Activated T-cell treated with anti-CD3 and anti-CD28 coated beads, Interleukin-2, amount 50 U/mL, for 72 hours (primary cell): ENCODE results near the gene SCRN2. TPM values are rescaled to one million over a fixed set of nuclear protein-coding genes. Genes with fewer than 3 reads are reported as not detected.

Experiments
- ATAC-seq, 2 donors: fragments of 150-1000 bp; cut with Tn5 transposase; replicated peaks in 1 of 2; 2 replicates each; pipeline ENCODE4 v1.10.0; 2021; ENCODE audit warnings: moderate library complexity in 2 of 2, mild to moderate bottlenecking in 1 of 2
- DNase-seq, 2 donors: peaks; one replicate each; pipeline ENCODE4 v3.0.0; 2021 to 2022; ENCODE audit warnings: mixed read lengths in 1 of 2
- H3K27ac Mint-ChIP-seq: one replicate; pipeline ENCODE4 v1.8.0; 2022; ENCODE audit warnings: mild to moderate bottlenecking, moderate library complexity, mixed read lengths
- H3K27me3 Mint-ChIP-seq: one replicate; pipeline ENCODE4 v1.8.0; 2022; ENCODE audit warnings: low read depth, mixed read lengths
- H3K36me3 Mint-ChIP-seq, 2 donors: one replicate each; pipeline ENCODE4 v1.8.0; 2022; ENCODE audit warnings: mixed read lengths in 2 of 2, mild to moderate bottlenecking in 1 of 2; ENCODE audit not compliant: insufficient read depth in 2 of 2
- H3K4me1 Mint-ChIP-seq: one replicate; pipeline ENCODE4 v1.8.0; 2022; ENCODE audit warnings: low read depth, mixed read lengths
- H3K4me3 Mint-ChIP-seq, 2 donors: one replicate each; pipeline ENCODE4 v1.8.0; 2022; ENCODE audit warnings: mild to moderate bottlenecking in 2 of 2, mixed read lengths in 2 of 2, moderate library complexity in 2 of 2
- H3K9me3 Mint-ChIP-seq, 2 donors: one replicate each; pipeline ENCODE4 v1.8.0; 2022; ENCODE audit warnings: mixed read lengths in 2 of 2
- total RNA-seq, 2 donors: library from RNA; stranded (reverse); gene quantifications; one replicate each; pipeline ENCODE4 v1.2.3, GENCODE V29; 2022

The SCRN2 gene
- total RNA-seq, 2 donors from 2014 or later: 16.1 to 17.6 TPM

- DNase-seq (no peak), ATAC-seq (no peak)
- H3K9me3 Mint-ChIP-seq: no peaks in the 10 kb centered on the region
- no peaks in the 10 kb centered on the region for H3K27me3 Mint-ChIP-seq
- peaks cover 1 to 7% of the 10 kb centered on the region in 2 donors for H3K36me3 Mint-ChIP-seq
- no peak overlapping the region for H3K27ac Mint-ChIP-seq
- peaks cover 25% of the 10 kb centered on the region for H3K4me1 Mint-ChIP-seq
- no peak overlapping the region for H3K4me3 Mint-ChIP-seq
These were observed 22.9 kb downstream of the SCRN2 start for GRCh38 chr17:47818002-47818695.

DNA sequence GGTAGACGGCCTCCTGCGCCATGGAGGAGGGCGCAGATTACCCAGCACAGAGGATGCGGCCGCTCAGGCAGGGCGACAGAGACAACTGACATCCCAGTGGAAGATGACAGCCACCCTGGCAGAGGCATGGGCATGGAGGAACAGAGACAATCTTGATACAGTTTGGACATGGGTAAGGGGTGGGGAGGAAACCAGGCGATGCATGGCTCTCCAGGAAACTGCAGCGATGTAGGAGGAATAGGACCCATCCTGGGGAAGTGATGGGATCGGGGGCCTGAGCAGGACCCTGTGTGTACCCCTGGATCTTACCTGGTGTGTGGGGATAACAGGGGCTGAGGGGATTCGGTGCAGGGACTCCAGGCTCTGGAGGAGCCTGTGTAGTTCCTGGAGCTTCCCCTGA, 24.1 kb downstream of the SCRN2 start:
- no peak for DNase-seq
- no peak for ATAC-seq
- H3K36me3 Mint-ChIP-seq: peaks cover 0 to 7% of the 10 kb centered on the region in 2 donors
- H3K27ac Mint-ChIP-seq: no peak overlapping the region
- H3K27me3 Mint-ChIP-seq: no peaks in the 10 kb centered on the region
- H3K9me3 Mint-ChIP-seq: no peaks in the 10 kb centered on the region
- no peak overlapping the region for H3K4me3 Mint-ChIP-seq
- H3K4me1 Mint-ChIP-seq: peaks cover 16% of the 10 kb centered on the region

DNA sequence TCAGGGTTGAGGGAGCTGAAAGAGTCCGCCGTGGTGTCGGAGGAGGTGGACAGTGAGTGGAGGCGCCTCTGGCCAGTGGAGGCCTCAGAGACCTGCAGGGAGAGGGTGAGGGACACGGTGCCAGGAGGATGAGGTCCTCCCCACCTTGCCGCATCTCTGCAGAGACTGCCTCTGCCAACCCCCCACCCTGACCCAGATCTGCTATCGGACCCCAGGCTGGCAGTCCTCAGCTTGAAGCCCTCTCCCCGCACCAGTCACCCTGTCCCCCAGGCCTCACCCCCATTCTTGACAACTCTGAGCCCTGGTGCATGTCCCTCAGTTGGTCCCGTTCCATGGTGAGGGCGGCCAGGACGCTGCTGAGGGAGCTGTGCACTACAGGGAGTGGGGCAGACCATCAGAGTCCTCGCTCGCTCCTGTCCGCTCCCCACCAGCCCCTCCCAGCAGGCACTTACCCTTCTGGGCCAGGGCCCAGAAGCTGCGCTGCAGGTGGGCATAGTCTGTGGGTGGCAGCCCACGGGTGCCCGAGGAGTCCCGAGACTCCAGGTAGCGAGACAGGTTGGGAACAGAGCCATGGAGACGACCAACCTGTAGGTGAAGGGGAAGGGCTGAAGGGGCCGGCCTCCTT, 24.9 kb downstream of the SCRN2 start:
- Mint-ChIP-seq H3K36me3 (peaks cover 0 to 7% of the 10 kb centered on the region in 2 donors), H3K4me3 (no peak overlapping the region), H3K27me3 (no peaks in the 10 kb centered on the region), H3K9me3 (no peaks in the 10 kb centered on the region), H3K27ac (no peak overlapping the region), H3K4me1 (peaks cover 9% of the 10 kb centered on the region)
- DNase-seq: no peak
- no peak for ATAC-seq

- H3K27ac Mint-ChIP-seq: no peak overlapping the region
- peaks cover 0 to 7% of the 10 kb centered on the region in 2 donors for H3K36me3 Mint-ChIP-seq
- no peak overlapping the region for H3K4me3 Mint-ChIP-seq
- no peaks in the 10 kb centered on the region for H3K27me3 Mint-ChIP-seq
- peaks cover 5% of the 10 kb centered on the region for H3K4me1 Mint-ChIP-seq
- DNase-seq (no peak), ATAC-seq (no peak)
- H3K9me3 Mint-ChIP-seq: no peaks in the 10 kb centered on the region
These were observed 25.8 kb downstream of the SCRN2 start for GRCh38 chr17:47815106-47815918.

DNA sequence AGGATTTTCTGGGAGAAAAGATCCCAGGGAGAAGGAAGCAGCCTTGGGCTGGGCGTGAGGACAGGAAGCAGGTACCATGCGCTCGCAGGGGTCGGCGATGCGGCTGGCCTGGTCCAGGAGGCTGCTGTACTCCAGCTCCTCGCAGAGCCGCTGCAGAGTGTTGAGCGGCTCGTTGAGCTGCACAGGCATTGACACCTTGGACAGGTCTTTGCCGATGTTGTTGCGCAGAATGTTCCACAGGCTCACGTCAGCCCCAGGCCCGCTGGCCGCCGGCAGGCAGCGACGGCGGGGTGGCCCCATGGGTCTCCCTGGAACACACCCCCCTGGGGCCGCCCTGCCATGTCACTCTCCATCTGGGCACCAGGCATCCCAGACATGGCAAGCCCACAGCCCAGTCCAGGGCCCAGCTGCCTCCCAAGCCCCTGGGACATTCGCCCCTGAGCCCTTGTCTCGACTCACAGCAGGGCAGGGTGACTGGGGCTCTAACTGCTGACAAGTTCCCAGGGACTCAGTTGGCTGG, 27.5 kb downstream of the SCRN2 start:
- Mint-ChIP-seq H3K36me3 (peaks cover 0 to 11% of the 10 kb centered on the region in 2 donors), H3K27ac (no peak overlapping the region), H3K9me3 (no peaks in the 10 kb centered on the region), H3K27me3 (no peaks in the 10 kb centered on the region), H3K4me3 (no peak overlapping the region), H3K4me1 (peaks cover 11% of the 10 kb centered on the region)
- no peak for ATAC-seq
- no peak for DNase-seq

- no peaks in the 10 kb centered on the region for H3K27me3 Mint-ChIP-seq
These were observed 28.0 kb downstream of the SCRN2 start for GRCh38 chr17:47813077-47813476.

GRCh38 chr17:47812146-47812920, 28.7 kb downstream of the SCRN2 start:
- no peak for ATAC-seq
- peak overlapping the region; percentile 2 for H3K27ac Mint-ChIP-seq
- H3K4me3 Mint-ChIP-seq: no peak overlapping the region
- H3K4me1 Mint-ChIP-seq: peaks cover 11% of the 10 kb centered on the region
- no peaks in the 10 kb centered on the region for H3K27me3 Mint-ChIP-seq
- H3K9me3 Mint-ChIP-seq: no peaks in the 10 kb centered on the region
- DNase-seq: no peak
- H3K36me3 Mint-ChIP-seq: peaks cover 0 to 7% of the 10 kb centered on the region in 2 donors

More at GRCh38 chr17:47813077-47813476, 28.0 kb downstream of the SCRN2 start:
- Mint-ChIP-seq H3K27ac (no peak overlapping the region), H3K4me3 (no peak overlapping the region), H3K9me3 (no peaks in the 10 kb centered on the region), H3K4me1 (peaks cover 11% of the 10 kb centered on the region), H3K36me3 (peaks cover 0 to 11% of the 10 kb centered on the region in 2 donors)
- no peak for DNase-seq
- ATAC-seq: no peak

DNA sequence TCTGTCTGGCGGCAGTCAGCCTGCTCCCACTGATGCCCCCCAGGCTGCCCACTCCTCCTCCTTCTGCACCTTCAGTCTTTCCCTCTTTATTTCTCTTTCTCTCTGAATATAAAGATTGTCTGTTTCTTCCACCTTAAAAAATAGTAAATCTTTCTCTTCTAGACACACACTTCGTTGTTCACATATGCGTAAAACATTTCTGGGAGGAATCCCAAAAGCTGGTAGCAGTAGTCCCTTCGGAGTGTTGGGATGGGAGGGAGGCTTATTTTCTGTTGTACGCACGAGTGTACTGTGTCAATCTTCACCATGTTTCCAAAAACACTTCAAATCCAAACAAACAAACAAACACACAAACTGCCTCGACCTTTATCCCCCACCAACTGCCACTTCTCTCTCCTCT, 29.4 kb downstream of the SCRN2 start:
- Mint-ChIP-seq H3K4me3 (no peak overlapping the region), H3K4me1 (peaks cover 11% of the 10 kb centered on the region), H3K36me3 (peaks cover 0 to 5% of the 10 kb centered on the region in 2 donors), H3K27ac (peak overlapping the region; percentile 31), H3K9me3 (no peaks in the 10 kb centered on the region), H3K27me3 (no peaks in the 10 kb centered on the region)
- ATAC-seq (no peak), DNase-seq (no peak)

DNA sequence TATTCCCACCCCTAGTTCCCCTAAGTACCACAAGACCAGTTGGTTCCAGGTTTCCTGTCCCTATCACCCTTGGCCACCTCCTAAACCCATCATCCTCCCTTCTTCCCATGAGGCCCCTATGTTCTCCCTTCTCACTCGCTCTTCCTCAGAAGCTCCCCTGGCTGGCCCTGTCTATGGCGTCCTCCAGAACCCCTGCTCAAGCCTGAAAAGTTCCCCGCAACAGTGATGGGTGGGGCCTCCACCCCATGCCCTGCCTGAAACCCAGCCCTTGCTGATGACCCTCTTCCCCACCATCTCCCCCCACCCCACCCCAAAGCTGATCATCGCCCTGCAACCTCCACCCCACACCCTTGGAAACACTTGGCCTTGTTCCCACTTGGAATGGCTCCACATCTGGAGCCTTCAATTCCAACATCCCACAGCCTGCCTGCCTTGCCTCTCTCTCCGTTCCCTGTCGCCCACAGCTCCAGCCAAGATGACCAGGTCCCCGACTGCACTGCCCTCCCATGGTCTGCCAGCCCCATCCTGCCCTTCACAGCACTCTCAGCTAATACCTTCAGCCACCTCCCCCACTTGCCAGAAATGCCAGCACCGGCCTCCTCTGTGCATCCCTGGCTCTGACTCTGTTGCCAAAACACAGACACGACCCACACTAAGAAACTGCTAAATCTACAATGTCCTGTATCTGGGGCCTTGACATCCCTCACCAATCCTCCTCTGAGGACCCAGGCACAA, 30.0 kb downstream of the SCRN2 start:
- Mint-ChIP-seq H3K4me3 (no peak overlapping the region), H3K9me3 (no peaks in the 10 kb centered on the region), H3K4me1 (peaks cover 11% of the 10 kb centered on the region), H3K27ac (peak overlapping the region; percentile 48), H3K27me3 (no peaks in the 10 kb centered on the region), H3K36me3 (peaks cover 0 to 4% of the 10 kb centered on the region in 2 donors)
- no peak for ATAC-seq
- no peak for DNase-seq

- Mint-ChIP-seq H3K4me1 (peaks cover 11% of the 10 kb centered on the region), H3K36me3 (peaks cover 0 to 4% of the 10 kb centered on the region in 2 donors), H3K27ac (peak overlapping the region; percentile 80), H3K9me3 (no peaks in the 10 kb centered on the region), H3K27me3 (no peaks in the 10 kb centered on the region), H3K4me3 (no peak overlapping the region)
- DNase-seq: peak; percentile 47 to 55
- peak; percentile 91 to 94 for ATAC-seq
These were observed 30.8 kb downstream of the SCRN2 start for GRCh38 chr17:47810200-47810821.

- Mint-ChIP-seq H3K4me1 (peaks cover 11% of the 10 kb centered on the region), H3K27ac (no peak overlapping the region), H3K4me3 (no peak overlapping the region), H3K9me3 (no peaks in the 10 kb centered on the region), H3K36me3 (peaks cover 0 to 4% of the 10 kb centered on the region in 2 donors), H3K27me3 (no peaks in the 10 kb centered on the region)
- ATAC-seq (no peak), DNase-seq (no peak)
These were observed 32.1 kb downstream of the SCRN2 start for GRCh38 chr17:47808830-47809480.
